VCaP (cell line): ENCODE measurements around the gene TTYH3.

ENCODE experiments used
- H3K27ac ChIP-seq: fragments of 450-650 bp; 2 replicates; pipeline ENCODE4 v1.5.1; 2017
- TF ChIP-seq, protein P1 (sequence below): fragments of 450-650 bp; conservative IDR thresholded peaks from 2 replicates; pipeline ENCODE4 v1.5.1; 2017; ENCODE audit warnings: mild to moderate bottlenecking, moderate library complexity

The TTYH3 gene

DNA sequence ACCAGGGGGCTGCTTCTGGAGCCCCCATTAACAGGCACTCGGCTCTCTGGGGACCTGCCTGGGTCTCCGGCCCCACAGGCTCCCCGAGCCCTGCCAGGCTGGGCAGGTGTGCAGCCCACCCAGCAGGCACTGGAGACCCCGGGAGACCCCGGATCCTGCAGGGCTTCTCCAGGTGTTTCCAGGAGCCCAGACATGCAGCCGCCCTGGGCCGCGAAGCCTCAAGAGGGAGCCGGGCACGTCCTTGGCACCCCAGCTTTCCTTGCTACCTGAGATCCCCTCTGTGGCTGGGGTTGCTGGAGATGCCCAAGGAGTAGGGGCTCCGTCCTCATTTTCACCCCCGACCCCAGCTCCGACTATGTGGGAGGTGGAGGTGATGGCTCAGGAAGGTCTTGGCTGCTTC lies 48.5 kb downstream of the TTYH3 start:
- TF ChIP-seq, protein P1, sequence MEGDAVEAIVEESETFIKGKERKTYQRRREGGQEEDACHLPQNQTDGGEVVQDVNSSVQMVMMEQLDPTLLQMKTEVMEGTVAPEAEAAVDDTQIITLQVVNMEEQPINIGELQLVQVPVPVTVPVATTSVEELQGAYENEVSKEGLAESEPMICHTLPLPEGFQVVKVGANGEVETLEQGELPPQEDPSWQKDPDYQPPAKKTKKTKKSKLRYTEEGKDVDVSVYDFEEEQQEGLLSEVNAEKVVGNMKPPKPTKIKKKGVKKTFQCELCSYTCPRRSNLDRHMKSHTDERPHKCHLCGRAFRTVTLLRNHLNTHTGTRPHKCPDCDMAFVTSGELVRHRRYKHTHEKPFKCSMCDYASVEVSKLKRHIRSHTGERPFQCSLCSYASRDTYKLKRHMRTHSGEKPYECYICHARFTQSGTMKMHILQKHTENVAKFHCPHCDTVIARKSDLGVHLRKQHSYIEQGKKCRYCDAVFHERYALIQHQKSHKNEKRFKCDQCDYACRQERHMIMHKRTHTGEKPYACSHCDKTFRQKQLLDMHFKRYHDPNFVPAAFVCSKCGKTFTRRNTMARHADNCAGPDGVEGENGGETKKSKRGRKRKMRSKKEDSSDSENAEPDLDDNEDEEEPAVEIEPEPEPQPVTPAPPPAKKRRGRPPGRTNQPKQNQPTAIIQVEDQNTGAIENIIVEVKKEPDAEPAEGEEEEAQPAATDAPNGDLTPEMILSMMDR, result no peak
- no peak overlapping the region for H3K27ac ChIP-seq

GRCh38 chr7:2680792-2681490 lies 49.2 kb downstream of the TTYH3 start:
- no peak overlapping the region for H3K27ac ChIP-seq
- TF ChIP-seq, protein P1, result peak; percentile 78

DNA sequence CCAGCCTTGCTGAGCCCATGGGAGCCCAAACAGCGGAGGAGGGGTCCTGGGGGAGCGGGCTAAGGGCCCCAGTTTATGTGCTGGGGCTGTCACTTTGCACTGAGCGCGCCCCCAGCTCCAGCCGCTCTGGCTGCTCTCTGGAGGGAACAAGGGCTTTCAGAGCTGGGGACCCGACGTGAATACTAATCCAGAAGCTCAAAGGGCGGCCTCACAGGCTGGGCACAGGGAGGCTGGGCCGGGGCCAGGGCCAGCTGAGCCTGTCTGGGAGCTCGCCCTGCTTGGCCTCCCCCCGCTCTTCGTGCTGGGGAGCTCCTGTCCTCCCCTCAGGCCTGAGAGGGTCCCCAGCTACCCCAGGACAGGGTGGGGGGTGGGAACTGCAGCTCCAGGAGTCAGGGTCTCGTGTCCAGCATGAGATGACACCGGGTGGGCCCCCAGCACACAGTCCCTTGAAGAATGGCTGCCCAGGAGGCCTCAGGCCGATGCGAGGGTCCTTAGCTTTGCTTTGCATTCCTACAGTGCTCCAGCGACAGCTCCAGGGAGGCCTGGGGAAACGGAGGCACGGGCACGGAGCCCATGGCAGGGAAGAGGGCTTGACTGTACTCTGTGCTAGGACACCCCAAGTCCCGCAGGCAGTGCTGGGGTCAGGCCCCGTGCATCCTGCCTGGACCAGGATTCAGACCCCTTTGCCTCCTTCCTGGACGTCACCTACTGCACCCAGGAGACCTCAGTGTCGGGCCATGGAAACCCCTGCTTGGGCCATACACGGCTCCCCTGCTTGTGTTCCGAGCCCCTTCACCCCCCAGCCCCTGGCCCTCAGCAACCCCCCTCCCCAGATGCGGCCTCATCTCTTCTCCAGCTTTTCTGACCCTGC lies 50.4 kb downstream of the TTYH3 start:
- H3K27ac ChIP-seq, result no peak overlapping the region
- TF ChIP-seq, protein P1, result no peak

GRCh38 chr7:2684501-2684900 lies 52.7 kb downstream of the TTYH3 start:
- H3K27ac ChIP-seq, result no peak overlapping the region
- TF ChIP-seq, protein P1, result no peak

- H3K27ac ChIP-seq, result no peak overlapping the region
- TF ChIP-seq, protein P1, result no peak
Observed at GRCh38 chr7:2686101-2686500, 54.3 kb downstream of the TTYH3 start.

DNA sequence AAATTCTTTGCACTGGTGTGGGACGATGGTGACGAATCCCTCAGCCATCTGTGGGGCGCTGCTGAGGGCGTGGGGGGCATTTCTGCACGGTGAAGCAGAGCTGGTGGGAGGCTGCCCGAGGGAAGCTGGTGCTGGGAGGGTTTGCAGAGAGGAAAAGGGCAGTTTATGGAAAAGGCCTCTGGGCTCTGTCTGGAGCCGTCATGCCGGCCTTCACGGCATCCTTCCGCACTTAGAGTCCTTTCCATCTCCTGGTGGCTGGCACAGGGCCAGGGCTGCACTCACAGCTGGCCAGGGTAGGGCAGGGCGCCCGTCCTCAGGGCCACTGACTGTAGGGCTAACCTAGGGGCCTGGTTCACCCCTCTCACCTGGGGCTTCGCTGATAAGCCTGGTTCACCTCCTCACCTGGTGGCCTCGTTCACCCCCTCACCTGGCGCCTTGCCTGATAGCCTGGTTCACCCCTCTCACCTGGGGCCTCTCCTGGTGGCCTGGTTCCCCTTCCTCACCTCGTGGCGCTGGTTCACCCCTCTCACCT lies 55.6 kb downstream of the TTYH3 start:
- no peak overlapping the region; the same call in 1 of the 2 replicates for H3K27ac ChIP-seq
- TF ChIP-seq, protein P1, result no peak

DNA sequence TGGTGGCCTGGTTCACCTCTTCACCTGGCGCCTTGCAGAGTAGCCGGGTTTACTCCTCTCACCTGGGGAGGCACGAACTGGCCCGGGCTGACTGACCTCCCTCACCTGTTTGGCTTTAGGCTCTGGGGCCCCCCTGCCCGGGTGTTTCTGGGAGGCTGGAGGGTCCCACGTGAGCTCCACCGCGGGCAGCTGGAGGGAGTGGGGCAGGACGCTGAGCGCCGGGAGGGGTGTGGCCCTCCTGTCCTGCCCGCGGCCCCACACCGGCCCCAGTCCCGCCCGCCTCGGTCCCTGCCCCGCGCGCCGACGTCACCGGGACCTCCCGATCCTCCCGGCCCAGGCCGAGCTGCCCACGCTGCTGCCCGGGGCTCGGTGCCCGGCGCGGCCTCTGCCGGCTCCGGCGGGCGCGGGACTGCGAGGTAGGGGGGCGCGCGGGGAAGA lies 56.1 kb downstream of the TTYH3 start, which contains the start of gene AMZ1:
AMZ1 (plus strand) TSS at position 322 of the 438 bp plus-strand sequence. CDS start 12,250 bp downstream, outside the sequence.
- TF ChIP-seq, protein P1, result no peak
- peak within 1 kb of the TSS; percentile 16; the same call in 1 of the 2 replicates for H3K27ac ChIP-seq
